Activated naive CD4-positive, alpha-beta T cell (primary cell): ENCODE measurements around the gene UNC13D.

Source experiments
- DNase-seq, 4 experiments: peaks; one replicate each; lab custom pipeline; 2025; lab: John Stamatoyannopoulos, UW

Gene UNC13D

DNA sequence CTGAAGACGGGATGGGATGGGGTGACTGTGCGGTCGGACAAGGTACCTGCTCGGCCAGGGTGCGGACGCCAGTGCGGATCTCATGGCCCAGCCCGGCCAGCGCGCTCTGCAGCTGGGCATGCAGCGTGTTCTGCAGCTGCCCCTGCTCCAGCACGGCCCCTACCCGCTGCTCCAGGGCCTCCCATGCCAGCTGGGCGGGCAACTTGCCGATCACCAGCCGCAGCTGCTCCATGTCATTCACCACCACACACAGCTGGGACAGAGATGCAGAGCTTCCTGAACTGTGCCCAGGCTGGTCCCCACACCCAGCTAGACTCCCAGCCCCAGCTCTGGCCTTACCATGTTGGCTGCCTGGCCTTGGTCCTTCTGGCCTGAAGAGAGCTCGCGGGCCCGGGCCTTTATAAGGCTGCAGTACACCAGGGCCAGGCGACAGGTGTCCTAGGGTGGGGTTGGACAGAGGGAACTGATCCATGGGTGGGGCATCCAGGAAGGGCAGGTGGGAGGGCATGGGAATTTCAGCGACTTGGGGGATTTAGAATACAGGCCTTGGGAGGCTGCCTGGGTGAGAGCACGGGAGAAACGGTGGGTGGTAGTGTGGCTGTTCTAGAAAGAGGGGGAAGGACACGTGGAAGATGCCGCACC is 9.8 kb downstream of the UNC13D start:
- no peak for DNase-seq

DNA sequence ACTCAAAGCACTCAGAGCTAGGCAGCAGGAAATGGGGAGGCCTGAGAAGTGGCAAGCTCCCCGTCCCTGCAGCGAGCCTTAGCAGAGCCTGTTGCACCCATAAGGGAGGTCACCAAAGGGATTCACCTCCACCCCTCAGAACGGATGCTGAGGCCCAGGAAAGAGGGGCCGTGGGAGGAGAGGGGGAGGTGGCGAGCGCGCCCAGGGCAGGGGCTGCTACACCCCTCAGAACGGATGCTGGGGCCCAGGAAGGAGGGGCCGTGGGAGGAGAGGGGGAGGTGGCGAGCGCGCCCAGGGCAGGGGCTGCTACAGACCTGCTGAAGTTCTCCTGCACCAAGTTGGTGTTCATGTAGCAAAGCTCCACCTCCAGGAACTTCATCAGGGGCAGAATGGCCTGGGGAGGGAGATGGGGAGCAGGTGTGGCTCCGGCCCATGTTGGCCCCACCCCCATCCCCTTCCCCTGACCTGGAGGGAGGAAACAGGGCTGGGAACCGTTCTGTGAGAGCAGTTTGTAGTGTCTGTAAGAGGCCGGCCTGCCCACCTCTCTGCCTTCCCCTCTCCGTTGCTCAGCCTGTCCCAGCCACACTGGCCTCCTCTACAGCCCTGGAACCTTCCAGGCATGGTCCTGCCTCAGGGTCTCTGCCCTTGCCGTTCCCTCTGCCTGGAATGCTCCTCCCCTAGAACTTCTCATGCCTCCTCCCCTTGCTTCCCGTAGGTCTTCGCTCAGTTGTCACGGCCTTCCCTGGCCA is 11.4 kb downstream of the UNC13D start:
- DNase-seq = peak in 2 of 4 experiments; percentile 8 to 28

- DNase-seq = no peak
Observed at GRCh38 chr17:75832164-75832651, 12.0 kb downstream of the UNC13D start.

- DNase-seq = no peak
Observed at GRCh38 chr17:75831032-75831571, 13.1 kb downstream of the UNC13D start.

DNA sequence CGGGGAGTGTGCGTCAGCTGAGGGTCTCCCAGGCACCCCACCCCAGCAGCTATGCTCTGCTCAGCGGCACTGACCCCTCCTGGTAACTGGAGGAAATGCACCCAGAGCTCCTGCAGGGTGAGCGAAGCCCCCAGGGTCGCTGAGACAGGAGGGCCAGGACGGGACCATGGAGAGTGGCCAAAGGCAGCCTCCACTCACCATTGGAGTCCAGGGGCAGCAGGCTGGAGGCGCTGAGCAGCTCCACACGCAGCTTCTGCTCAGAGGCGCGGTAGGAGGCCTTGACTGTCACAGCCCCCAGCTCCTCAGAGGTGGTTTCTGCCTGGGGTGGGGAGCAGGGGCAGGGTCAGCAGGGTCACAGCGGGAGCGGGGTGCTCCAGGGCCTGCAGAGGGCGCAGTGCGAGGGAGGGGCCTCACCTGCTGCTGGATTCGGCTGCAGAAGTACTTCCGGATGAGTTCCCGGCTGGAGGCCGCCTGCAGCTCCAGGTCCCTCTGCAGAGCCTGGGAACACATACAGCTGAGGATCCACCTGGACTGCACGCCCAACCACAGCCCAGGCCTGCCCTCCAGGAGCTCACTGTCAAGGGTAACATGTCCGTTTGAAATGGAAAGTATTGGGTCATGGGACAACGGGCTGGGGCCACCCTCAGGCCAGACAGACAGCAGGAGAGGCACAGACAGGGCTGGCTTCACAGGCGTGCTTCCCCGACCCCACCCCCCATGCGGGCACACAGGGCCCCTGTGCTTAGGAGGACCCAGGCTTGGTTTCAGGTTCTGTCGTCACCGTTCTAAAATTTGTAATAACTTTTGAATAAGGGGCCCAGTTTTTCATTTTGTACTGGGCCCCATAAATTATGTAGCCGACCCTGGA is 13.8 kb downstream of the UNC13D start:
- DNase-seq = peak in 2 of 4 experiments; percentile 27 to 29

DNA sequence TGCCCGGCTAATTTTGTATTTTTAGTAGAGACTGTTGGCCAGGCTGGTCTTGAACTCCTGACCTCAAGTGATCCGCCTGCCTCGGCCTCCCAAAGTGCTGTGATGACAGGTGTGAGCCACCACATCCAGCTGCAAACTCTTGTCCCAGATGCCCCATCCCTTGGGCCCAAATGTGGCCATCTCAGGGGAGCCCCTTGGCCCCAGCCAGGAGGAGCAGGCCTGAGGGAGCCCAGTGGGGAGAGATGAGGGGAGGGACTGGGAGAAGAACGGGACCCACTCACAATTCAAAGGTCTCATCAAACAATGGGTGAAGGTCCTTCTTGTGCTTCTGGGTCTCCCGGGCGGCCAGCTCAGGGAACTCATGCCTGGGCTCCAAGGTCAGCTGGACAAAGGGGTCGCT is 14.5 kb downstream of the UNC13D start:
- DNase-seq = no peak

GRCh38 chr17:75828741-75829140 is 15.5 kb downstream of the UNC13D start:
- DNase-seq = no peak

DNA sequence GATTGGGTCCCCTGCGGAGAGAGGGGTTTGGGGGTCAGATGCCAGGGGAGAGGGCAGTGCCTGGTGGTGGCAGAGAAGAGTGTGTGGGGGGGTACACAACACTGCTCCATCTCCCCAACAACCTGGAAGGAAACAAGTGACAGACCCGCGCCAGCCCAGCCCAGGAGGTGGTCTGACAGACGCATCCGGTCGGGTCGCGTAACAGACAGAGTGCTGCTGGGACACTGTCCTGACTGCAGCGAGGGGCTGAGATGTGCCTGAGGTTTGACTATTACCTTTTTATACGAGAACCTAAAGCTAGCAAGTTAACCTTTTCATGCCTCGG is 16.2 kb downstream of the UNC13D start:
- no peak for DNase-seq

GRCh38 chr17:75827308-75828075 is 16.7 kb downstream of the UNC13D start:
- peak in 3 of 4 experiments; percentile 42 to 65 (median 55) for DNase-seq

GRCh38 chr17:75826561-75827307 is 17.5 kb downstream of the UNC13D start:
- no peak for DNase-seq

DNA sequence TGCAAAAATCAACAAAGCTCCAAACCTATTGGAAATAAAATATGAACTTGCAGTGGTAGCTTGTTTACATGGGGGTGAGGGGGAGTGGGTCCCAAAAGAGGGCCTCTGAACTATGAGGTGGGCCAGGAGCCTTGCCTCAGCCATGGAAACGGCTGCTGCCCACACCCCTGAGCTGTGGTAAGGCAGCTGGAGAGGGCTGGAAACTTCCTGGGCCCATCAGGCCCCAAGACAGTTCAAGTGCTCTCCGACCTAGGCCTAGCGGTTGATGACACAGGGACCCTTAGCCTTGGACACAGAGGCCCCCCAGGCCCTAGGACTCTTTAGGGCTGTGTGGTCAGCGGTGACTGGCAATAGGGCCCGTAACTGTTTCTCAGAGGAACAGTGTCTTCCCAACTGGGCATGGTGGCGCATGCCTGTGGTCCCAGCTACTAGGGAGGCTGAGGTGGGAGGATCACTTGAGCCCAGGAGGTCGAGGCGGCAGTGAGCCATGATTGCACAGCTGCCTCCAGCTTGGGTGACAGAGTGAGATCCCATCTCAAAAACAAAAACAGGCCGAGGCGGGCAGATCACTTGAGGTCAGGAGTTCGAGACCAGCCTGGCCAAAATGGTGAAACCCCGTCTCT is 18.3 kb downstream of the UNC13D start:
- no peak for DNase-seq

DNA sequence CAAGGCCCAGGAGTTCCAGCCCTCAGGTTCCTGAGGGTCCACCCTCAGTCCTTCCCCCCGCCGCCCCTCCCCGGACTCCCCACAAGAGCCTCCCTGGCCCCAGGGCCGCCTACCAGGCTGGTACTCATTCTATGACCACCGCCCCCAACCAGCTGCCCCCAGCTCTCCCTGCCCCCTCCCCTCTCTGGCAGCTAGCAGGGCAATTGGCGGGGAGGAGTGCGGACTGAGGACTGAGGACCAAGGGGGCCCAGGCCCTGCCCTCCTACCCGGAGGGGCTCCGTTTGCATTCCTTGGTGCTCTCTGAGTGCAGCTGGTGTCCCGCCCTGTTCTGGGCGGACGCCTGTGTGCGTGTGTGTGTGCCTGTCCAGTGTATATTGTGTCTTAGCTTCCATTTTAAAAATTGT is 19.1 kb downstream of the UNC13D start:
- DNase-seq = no peak

GRCh38 chr17:75824666-75825065 is 19.5 kb downstream of the UNC13D start:
- DNase-seq = no peak

- DNase-seq = no peak
Observed at GRCh38 chr17:75824050-75824552, 20.1 kb downstream of the UNC13D start.

DNA sequence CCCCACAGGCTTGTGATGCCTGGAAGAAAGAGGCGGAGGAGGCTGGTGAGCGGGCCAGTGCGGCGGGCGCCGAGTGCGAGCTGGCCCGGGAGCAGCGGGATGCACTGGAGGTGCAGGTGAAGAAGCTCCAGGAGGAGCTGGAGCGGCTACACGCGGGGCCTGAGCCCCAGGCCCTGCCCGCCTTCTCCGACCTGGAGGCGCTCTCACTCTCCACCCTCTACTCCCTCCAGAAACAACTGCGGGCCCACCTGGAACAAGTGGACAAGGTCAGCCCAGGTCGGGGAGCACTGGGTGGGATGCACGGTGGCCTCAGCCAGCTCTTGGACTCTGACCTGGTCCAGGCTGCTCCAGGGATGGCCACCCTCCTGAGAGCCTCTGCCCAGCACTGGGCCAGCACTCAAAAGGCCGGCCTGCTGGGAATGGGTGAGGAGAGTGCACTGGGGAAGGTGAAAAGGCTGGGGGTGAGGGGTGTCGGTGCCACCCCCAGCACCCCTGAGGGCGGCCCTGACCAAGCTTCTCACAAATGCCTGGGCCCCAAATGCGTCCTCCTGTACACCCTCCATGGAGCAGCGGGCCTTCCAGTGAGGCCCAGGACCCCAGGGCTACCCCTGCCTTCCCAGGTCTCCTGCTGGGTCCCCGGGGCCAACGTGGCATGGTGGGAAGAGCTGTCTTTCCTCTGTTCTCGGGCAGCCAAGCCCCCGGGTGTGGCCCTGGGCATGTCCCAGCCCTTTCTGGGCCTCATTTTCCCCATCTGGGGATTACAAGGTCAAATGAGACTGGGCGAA is 20.8 kb downstream of the UNC13D start:
- no peak for DNase-seq

DNA sequence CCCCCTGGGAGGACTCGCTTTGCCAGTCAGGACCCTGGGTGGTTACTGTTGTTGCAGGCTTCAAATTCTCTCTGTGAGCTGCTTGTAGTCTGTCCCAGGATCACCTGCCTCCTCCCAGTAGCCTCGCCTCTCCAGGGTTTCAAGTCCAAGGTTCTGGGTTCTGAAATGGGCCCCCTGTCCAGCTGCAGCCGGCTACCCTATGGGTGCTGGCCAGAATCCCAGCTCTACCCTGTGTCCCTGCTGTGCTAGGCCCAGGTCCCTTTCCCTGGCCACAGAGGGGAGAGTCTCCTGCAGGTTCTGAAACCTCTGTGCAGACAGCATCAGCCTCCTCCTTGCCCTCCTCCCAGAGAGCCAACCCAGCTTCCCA is 21.4 kb downstream of the UNC13D start:
- no peak for DNase-seq

GRCh38 chr17:75822119-75822799 is 21.9 kb downstream of the UNC13D start:
- peak in 2 of 4 experiments; percentile 14 to 27 for DNase-seq

GRCh38 chr17:75821552-75821951 is 22.7 kb downstream of the UNC13D start:
- no peak for DNase-seq
